Neural cell (in vitro differentiated cells): ENCODE results near the gene GALK2.

Experiments used
- EP300 ChIP-seq: fragments of 450-650 bp; conservative IDR thresholded peaks from 2 replicates; pipeline ENCODE4 v1.6.1; 2014; ENCODE audit warnings: antibody characterized with exemption, mild to moderate bottlenecking, moderate library complexity; ENCODE audit not compliant: poor library complexity, severe bottlenecking
- EZH2 ChIP-seq: fragments of 200-600, 300-800 bp; shearing (Covaris generic), sonication (generic); IDR thresholded peaks from 2 replicates; pipeline ENCODE4 v1.6.1; 2014; ENCODE audit warnings: antibody characterized with exemption, low read length, borderline replicate concordance, mild to moderate bottlenecking; ENCODE audit not compliant: insufficient read depth, poor library complexity, severe bottlenecking
- MXI1 ChIP-seq: fragments of 450-650 bp; conservative IDR thresholded peaks from 2 replicates; pipeline ENCODE4 v1.6.1; 2014; ENCODE audit warnings: antibody characterized with exemption, mild to moderate bottlenecking; ENCODE audit not compliant: poor library complexity, severe bottlenecking
- POLR2AphosphoS5 ChIP-seq: IDR thresholded peaks from 2 replicates; pipeline ENCODE4 v1.6.1; 2012
- RAD21 ChIP-seq: fragments of 450-650 bp; conservative IDR thresholded peaks from 2 replicates; pipeline ENCODE4 v1.6.1; 2014; ENCODE audit warnings: antibody characterized with exemption, mild to moderate bottlenecking, moderate library complexity
- TAF1 ChIP-seq: IDR thresholded peaks from 2 replicates; pipeline ENCODE4 v1.6.1; 2012; ENCODE audit warnings: low read depth
- TF ChIP-seq, protein P1 (sequence below): fragments of 450-650 bp; IDR thresholded peaks from 2 replicates; pipeline ENCODE4 v1.5.1; 2014; ENCODE audit warnings: antibody characterized with exemption, mild to moderate bottlenecking, moderate library complexity; ENCODE audit not compliant: poor library complexity, severe bottlenecking

DNA sequence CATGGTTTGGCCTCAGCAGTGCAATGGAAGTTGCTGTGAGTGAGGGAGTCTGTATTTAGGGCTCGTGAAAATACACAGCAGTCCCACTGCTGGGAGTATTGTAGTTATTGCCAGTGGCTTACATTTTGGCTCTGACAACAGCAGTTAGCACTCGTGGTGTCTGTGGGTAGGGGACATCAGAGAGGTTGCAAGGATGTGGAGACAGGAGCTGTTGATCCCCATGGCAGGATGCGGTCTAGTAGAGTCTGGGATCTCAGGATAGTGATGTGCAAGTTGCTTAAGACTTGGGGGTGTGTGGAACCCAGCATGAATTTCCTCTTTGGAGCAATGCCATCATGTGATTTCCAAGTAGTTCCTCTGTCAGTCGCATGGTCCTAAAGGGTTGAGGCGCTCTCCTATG, 59.9 kb downstream of the GALK2 start:
- TF ChIP-seq EP300, result no peak
- TF ChIP-seq, protein P1, sequence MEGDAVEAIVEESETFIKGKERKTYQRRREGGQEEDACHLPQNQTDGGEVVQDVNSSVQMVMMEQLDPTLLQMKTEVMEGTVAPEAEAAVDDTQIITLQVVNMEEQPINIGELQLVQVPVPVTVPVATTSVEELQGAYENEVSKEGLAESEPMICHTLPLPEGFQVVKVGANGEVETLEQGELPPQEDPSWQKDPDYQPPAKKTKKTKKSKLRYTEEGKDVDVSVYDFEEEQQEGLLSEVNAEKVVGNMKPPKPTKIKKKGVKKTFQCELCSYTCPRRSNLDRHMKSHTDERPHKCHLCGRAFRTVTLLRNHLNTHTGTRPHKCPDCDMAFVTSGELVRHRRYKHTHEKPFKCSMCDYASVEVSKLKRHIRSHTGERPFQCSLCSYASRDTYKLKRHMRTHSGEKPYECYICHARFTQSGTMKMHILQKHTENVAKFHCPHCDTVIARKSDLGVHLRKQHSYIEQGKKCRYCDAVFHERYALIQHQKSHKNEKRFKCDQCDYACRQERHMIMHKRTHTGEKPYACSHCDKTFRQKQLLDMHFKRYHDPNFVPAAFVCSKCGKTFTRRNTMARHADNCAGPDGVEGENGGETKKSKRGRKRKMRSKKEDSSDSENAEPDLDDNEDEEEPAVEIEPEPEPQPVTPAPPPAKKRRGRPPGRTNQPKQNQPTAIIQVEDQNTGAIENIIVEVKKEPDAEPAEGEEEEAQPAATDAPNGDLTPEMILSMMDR, result no peak
- no peak for TF ChIP-seq EZH2
- no peak for TF ChIP-seq MXI1
- no peak for TF ChIP-seq TAF1
- no peak for TF ChIP-seq RAD21
- no peak for TF ChIP-seq POLR2AphosphoS5
